Neural crest cell (in vitro differentiated cells): ENCODE results near the gene CCDC90B. TPM values are rescaled to one million over a fixed set of nuclear protein-coding genes. Genes with fewer than 3 reads are reported as not detected.
"Not testable (repeated sequence)": the region's sequence is repeated elsewhere in the genome, so short reads cannot be mapped to it uniquely, and the experiment has no call there.

Experiments
- DNase-seq: peaks from one replicate; pipeline ENCODE4 v3.0.0; 2021; ENCODE audit warnings: low read depth, mixed read lengths, low spot score
- H3K27ac Mint-ChIP-seq: one replicate; pipeline ENCODE4 v1.8.0; 2021; ENCODE audit warnings: mild to moderate bottlenecking, mixed read lengths; ENCODE audit not compliant: unreplicated experiment
- H3K27me3 Mint-ChIP-seq: 2 replicates; pipeline ENCODE4 v1.8.0; 2021; ENCODE audit warnings: low read depth, mild to moderate bottlenecking, mixed read lengths
- H3K36me3 Mint-ChIP-seq: 2 replicates; pipeline ENCODE4 v1.8.0; 2021; ENCODE audit warnings: low read depth, mild to moderate bottlenecking, mixed read lengths
- H3K4me1 Mint-ChIP-seq: 2 replicates; pipeline ENCODE4 v1.8.0; 2021; ENCODE audit warnings: mixed read lengths
- H3K4me3 Mint-ChIP-seq: one replicate; pipeline ENCODE4 v1.8.0; 2021; ENCODE audit warnings: mild to moderate bottlenecking, mixed read lengths
- H3K9me3 Mint-ChIP-seq: 2 replicates; pipeline ENCODE4 v1.8.0; 2021; ENCODE audit warnings: mixed read lengths
- total RNA-seq: library from RNA; stranded (reverse); gene quantifications from 2 replicates; pipeline ENCODE4 v1.2.1, GENCODE V29; 2021
- TF ChIP-seq, protein P1 (sequence below): fragments of 200-600 bp; sonication (generic); conservative IDR thresholded peaks from 2 replicates; pipeline ENCODE4 v1.5.0; 2021; ENCODE audit warnings: antibody characterized with exemption, mild to moderate bottlenecking

The CCDC90B gene
- total RNA-seq, 1 donor from 2014 or later, result 42.2 TPM

DNA sequence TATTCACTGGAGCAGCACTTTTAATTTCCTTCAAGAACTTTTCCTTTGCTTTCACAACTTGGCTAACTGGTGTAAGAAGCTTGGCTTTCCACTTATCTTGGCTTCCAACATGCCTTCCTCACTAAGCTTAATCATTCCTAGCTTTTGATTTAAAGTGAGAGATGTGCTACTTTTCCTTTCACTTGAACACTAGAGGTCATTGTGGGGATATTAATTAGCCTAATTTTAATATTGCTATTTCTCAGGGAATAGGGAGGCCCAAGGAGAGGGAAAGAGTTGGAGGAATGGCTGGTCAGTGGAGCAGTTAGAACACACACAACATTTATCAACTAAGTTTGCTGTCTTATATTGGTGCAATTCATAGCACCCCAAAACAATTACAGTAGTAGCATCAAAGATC, 24.6 kb upstream of the CCDC90B start:
- Mint-ChIP-seq H3K27ac (no peak overlapping the region), H3K4me1 (no peaks in the 10 kb centered on the region), H3K36me3 (no peaks in the 10 kb centered on the region), H3K27me3 (no peaks in the 10 kb centered on the region), H3K4me3 (no peak overlapping the region), H3K9me3 (no peaks in the 10 kb centered on the region)
- TF ChIP-seq, protein P1, sequence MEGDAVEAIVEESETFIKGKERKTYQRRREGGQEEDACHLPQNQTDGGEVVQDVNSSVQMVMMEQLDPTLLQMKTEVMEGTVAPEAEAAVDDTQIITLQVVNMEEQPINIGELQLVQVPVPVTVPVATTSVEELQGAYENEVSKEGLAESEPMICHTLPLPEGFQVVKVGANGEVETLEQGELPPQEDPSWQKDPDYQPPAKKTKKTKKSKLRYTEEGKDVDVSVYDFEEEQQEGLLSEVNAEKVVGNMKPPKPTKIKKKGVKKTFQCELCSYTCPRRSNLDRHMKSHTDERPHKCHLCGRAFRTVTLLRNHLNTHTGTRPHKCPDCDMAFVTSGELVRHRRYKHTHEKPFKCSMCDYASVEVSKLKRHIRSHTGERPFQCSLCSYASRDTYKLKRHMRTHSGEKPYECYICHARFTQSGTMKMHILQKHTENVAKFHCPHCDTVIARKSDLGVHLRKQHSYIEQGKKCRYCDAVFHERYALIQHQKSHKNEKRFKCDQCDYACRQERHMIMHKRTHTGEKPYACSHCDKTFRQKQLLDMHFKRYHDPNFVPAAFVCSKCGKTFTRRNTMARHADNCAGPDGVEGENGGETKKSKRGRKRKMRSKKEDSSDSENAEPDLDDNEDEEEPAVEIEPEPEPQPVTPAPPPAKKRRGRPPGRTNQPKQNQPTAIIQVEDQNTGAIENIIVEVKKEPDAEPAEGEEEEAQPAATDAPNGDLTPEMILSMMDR, result no peak
- no peak for DNase-seq

DNA sequence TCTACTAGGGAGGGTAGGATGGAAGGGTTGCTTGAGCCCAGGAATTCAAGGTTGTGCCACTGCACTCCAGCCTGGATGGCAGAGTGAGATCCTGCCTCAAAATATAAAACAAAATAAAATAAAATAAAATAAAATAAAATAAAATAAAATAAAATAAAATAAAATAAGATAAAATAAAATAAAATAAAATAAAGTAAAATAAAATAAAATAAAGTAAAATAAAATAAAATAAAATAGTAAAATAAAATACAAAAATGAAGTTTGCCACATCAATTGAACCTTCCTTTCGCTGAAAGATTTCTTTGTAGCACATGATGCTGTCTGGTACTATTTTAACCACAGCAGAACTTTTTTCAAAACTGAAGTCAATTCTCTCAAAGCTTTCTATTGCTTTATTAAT, 22.4 kb upstream of the CCDC90B start:
- not testable (repeated sequence) for H3K27me3 Mint-ChIP-seq, H3K27ac Mint-ChIP-seq, H3K4me3 Mint-ChIP-seq, H3K9me3 Mint-ChIP-seq, H3K4me1 Mint-ChIP-seq, DNase-seq, H3K36me3 Mint-ChIP-seq

DNA sequence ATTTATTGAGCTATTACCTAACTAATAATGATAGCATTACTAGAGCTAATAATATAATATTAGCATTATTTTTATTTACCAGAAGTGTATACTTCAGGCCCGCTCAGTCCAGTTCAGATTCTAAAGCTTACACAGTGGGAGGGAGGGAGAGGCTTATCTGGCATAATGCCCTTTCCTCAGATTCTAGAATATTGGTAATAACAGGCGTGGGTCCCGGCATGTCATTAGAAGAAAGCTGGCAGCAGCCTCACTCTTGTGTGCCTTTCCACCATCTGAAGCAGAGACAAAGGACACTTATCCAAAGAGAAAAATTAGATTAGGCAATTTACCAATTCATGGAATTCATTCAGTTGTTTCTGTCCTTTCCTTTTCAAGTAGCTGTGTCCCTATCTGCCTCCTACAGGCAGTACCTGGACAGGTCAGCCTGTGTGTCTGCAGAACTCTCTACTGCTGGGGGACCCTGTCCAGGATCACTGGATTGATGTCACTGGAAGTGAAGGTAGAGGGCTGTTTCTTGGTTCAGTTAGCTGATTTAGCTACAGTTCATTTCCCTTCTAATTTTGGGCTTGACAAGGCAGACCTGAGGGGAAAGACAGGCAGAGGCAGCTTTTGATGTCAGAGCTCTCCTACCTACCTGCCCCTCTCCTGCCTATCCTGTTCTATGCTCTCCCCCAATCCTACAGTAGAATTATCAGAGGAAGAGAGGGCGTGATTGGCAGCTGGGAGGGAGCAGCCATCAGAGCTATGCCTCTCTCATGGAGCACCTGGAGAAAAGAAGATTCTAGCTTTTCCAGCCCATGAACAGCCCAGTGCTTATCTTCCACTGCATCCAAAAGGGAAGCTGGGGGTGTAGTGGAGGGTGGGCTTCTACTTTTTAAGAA, 20.3 kb upstream of the CCDC90B start:
- Mint-ChIP-seq H3K9me3 (no peaks in the 10 kb centered on the region), H3K36me3 (no peaks in the 10 kb centered on the region), H3K27ac (no peak overlapping the region), H3K27me3 (no peaks in the 10 kb centered on the region), H3K4me3 (no peak overlapping the region), H3K4me1 (no peaks in the 10 kb centered on the region)
- DNase-seq, result no peak
- TF ChIP-seq, protein P1, result no peak

DNA sequence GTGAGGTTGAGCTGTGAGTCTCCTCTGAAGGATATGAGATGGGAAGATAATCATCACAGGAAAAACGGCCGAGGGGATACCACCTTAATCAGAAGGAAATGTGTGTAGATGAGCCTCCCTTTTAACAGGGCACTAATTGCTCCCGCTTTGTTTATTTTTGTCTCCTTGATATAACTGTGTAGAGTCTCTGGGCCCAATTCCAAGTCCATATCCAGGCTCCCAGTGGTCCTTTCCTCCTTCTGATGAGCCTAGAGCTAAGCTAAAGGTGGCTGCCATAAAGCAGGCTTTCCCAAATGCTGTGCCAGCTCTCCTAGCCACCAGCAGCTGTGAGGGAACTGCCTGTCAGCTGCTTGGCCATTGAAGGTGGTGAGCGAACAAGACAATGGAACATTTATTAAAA, 17.1 kb upstream of the CCDC90B start:
- no peak overlapping the region for H3K4me3 Mint-ChIP-seq
- no peaks in the 10 kb centered on the region for H3K36me3 Mint-ChIP-seq
- no peaks in the 10 kb centered on the region for H3K4me1 Mint-ChIP-seq
- TF ChIP-seq, protein P1, result no peak
- H3K27me3 Mint-ChIP-seq, result no peaks in the 10 kb centered on the region
- H3K9me3 Mint-ChIP-seq, result no peaks in the 10 kb centered on the region
- H3K27ac Mint-ChIP-seq, result no peak overlapping the region
- DNase-seq, result no peak

DNA sequence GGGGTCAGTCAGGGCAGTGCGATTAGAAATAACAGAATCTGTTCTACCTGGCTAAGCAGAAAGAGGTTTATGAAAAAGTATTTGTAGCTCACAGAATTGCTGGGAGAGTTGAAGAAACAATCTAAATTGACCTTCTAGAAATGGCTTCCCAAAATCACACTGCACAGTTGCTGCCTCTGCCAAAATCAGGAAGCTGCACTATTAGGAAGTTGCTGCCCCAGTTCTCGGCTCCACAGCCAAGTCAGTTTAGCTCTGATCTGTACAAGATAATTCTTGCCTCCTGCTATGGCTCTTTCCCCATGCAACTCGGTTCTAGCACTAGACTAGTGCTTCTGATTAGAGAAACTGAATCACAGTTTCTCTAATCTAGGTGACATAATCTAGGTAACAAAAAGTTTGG, 16.0 kb upstream of the CCDC90B start:
- TF ChIP-seq, protein P1, result no peak
- Mint-ChIP-seq H3K4me3 (no peak overlapping the region), H3K27ac (no peak overlapping the region), H3K9me3 (no peaks in the 10 kb centered on the region), H3K36me3 (no peaks in the 10 kb centered on the region), H3K27me3 (no peaks in the 10 kb centered on the region), H3K4me1 (no peaks in the 10 kb centered on the region)
- no peak for DNase-seq

DNA sequence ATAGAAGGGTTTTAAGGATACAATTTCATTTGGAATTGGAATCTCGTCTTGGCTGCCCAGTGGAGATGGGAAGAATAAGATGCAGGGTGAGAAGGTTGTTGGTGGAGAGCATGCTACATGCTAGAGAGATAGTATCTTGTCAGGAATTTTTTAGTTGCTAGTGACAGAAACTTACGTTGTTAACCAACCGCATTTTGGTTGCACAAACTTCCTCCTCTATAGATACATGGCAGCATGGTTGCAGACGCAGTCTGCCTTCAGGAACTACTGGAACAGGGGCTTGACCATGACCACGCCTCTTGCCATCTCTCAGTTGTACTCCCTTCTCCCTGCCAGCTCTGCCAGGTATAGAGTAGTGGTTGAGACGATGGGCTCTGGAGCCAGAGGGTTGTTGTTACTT, 13.5 kb upstream of the CCDC90B start:
- no peaks in the 10 kb centered on the region for H3K9me3 Mint-ChIP-seq
- no peaks in the 10 kb centered on the region for H3K36me3 Mint-ChIP-seq
- no peak for DNase-seq
- no peak overlapping the region for H3K27ac Mint-ChIP-seq
- H3K4me1 Mint-ChIP-seq, result no peaks in the 10 kb centered on the region
- TF ChIP-seq, protein P1, result no peak
- no peaks in the 10 kb centered on the region for H3K27me3 Mint-ChIP-seq
- H3K4me3 Mint-ChIP-seq, result no peak overlapping the region
